Amygdala (tissue), 56 donors: Measurements from ENCODE around the gene PACS2.
"Not testable (repeated sequence)": the region's sequence is repeated elsewhere in the genome, so short reads cannot be mapped to it uniquely, and the experiment has no call there.

Source experiments
- DNase-seq, 56 donors: peaks; one replicate each; lab custom pipeline; 2025; lab: John Stamatoyannopoulos, UW

The PACS2 gene

DNA sequence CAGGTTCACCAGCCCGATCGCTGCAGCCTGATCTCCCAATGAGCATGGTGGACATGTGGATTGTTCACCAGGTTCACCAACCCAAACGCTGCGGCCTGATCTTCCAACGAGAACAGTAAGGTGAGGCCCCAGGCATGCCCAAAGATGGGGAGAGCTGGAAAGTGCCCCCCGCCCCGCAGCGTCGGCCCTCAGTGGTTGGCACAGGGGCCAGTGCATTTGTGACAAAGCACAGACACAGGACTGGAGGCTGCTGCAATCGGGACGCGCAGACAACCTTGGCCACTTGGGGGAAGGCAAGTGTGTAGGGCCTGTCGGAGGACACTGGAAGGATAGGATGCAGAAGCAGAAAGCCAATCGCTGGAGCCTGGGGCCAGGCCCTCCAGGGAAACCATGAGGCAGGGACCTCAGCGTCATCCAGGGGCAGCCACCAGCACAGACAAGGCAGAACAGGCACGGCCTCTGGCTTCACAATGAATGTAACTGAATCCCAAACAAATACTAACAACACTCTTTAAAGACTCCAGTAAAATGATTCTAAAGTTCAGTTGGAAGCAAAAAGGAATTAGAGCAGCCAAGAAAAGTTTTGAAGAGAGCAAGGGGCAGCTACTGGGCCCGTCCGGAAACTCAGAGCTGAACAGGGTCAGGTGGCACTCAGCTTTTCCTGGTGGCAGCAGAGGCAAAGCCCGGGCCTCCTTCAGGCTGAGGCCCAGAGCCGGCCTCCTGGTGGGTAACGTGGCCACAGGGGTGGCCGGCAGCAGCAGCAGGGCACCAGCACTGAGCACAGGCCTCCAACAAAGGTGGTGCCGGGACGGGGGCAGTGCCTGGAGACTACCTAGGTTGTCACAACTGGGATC is 27.1 kb upstream of the PACS2 start:
- DNase-seq, result no peak

DNA sequence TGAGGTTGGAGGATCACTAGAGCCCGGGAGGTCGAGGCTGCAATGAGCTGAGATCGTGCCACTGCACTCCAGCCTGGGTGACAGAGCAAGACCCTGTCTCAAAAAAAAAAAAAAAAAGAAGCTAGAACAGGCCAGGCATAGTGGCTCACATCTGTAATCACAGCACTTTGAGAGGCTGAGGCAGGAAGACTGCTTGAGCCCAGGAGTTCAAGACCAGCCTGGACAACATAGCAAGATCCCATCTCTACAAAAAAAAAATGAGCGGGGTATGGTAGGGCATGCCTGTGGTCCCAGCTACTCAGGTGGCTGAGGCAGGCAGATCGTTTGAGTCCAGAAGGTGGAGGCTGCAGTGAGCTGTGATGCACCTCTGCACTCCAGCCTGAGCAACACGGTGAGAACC is 25.6 kb upstream of the PACS2 start:
- DNase-seq, result not testable (repeated sequence)

DNA sequence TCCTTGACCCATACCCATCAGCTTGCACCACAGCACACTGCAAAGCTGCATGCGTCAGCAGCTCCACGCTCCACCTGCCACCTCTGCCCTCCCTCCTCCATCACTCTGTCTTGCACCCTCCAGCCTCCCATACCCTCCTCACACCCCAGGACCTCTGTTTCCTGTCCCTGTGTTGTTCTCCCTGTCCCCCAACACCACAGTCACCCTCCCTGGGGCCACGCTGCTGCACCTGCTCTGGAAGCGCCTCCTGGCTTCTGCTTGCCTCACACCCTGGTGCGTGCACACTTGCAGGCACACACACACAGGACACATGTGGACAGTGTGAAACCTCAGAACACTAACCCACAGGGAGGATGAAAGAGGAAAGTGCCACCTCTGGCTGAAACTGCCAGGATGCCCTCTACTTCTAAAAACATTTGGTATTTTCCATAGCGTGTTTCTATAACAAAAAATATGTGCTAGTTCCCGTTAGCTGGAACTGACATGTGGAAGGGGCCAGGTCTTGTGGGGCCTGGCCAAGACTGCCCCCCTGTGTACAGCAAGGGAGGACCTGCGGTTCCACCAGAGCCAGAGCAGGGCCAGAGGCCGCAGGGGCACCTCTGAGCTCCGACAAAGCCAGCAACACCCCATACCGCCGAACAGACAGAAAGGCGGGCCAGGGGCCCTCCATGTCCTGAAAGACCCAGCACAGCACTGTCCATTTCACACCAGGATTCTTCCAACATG is 23.8 kb upstream of the PACS2 start:
- no peak for DNase-seq

DNA sequence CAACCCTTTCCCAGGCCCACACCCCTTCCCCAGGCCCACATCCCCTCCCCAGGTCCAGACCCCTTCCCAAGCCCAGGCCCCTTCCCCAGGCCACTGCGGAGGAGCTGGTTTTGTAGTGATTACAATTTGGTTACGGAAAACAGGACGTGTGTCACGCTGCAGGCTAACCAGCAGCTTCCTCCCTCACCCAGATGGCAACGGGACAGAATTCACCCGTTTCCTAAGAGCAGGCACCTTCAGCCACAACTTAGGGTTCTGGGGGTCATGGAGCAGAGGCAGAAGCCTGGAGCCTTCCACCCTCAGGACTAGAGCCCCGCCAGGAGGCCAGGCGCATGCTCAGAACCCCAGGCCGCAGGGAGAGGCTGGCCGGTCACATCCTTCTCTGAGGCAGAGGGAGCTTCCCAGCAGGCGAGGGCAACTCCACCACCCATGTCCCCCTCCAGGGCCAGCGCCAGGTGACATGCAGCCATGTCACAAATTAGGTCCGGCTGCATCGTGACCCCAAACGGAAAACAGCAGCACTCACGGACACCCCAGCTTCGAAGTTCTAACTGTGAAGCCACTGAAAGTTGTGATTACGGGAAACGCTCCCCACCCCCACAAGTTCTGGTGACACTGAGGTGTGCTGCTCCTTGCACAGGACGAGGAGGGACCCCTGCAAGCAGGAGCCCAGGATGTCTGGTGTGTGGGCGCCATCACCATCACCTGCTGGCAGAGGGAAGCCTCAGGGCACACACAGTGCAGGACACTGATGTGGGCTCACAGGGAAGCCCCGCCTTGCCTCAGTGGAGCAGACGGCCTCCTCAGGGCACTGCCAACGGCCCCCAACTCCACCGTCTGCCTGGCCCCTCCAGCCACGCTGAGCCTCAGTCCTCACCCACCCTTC is 21.5 kb upstream of the PACS2 start:
- no peak for DNase-seq

DNA sequence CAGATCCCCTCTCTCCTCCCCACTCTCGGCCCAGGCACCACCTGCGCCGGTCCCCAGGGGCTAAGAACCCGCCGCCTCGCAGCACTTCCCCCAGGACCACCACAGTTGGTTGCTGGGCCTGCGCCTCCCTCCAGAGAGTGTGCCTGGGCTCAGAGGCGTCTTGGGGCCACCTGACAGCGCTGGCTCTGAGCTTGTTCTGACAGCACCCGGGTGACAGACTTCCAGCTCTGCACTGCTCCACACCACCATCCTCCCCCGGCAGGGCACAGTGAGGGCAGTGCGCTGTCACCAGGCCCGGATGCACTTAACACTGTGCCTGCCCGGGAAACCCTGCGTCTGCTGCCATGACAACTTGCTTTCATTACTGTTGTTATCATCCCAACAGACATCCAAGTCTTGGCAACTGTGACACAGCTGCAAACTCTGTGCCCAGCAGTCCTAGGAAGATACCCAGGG is 20.4 kb upstream of the PACS2 start:
- peak in 22 of 56 donors; percentile 18 to 63 (median 44) for DNase-seq

DNA sequence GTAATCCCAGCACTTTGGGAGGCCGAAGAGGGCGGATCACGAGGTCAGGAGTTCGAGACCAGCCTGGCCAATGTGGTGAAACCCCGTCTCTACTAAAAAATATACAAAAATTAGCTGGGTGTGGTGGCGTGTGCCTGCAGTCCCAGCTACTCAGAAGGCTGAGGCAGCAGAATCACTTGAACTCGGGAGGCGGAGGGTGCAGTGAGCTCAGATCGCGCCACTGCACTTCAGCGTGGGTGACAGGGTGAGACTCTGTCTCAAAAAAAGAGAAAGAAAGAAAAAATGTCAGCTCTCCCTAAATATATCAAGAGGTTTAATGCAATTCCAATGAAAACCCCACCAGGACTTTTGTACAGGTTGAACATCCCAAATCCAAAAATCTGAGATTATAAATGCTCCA is 17.2 kb upstream of the PACS2 start:
- DNase-seq, result not testable (repeated sequence)

DNA sequence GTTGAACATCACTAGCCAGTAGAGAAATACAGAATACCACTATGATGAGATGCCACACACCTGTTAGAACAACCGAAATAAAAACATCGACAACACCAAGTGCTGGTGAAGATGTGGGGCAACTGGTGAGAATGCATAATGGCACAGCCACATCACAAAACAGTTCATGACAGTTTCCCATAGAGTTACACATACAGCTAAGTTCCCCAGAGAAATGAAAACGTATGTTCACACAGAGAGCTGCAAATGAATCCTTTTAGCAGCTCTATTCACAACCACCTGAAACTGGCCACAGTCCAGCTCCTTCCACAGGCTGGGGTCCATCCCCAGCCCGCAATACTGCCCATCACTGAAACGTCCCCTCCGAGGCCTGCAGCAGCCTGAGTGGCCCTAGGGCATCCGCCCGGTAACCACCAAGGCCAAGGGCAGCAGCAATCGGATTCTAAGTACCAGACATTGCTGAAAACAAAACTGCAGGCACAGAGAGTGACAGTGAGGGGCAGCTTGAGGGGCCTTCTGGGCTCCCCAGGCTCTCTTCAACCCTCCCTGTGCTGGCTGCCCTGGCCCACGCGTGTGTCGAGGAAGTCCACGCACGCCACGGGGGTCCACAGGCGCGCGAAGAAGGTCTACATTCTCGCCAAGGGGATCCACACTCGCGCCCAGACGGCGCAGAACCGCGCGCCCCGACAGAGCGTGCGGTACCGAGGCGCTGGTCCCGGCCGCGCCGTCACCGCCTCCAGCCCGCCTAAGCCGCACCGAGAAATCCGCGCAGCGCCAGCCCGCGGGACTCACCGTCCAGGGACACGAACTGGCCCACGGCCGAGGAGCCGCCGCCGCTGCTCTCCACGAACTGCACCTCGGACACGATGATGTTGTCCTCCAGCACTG is 14.7 kb upstream of the PACS2 start:
- DNase-seq, result peak in 3 of 56 donors; percentile 31 to 55 (median 40)

DNA sequence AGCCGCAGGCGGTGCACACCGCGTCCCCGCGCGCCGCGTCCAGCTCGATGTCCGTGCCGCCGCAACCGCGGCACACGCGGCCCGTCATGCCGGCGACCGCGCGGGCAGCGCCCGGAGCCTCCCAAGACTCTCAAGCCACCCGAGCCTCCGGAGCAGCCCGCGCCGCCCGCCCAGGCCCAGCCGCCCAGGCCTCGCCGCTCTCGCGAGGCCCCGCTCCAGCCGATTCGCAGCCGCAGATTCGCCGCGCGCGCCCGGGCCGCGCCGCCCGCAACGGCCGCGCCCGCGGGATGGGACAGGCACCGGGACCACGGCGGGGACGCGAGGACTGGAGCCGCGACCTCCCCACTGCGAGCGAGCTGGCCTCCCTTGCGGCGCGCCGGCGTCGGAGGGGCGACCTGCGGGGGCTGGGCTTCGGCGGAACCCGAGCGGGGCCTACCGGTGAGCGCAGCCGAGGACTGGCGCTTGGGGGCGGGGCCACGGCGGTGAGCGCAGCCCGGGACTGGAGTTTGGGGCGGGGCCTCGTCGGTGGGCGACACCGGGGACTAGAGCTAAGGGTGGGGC is 13.9 kb upstream of the PACS2 start, which contains the start of gene BRF1:
BRF1 (minus strand) TSS at position 460 of the 561 bp plus-strand sequence; CDS start at position 88, 372 bp downstream.
- DNase-seq, result peak in 52 of 56 donors; percentile 70 to 97 (median 88)

DNA sequence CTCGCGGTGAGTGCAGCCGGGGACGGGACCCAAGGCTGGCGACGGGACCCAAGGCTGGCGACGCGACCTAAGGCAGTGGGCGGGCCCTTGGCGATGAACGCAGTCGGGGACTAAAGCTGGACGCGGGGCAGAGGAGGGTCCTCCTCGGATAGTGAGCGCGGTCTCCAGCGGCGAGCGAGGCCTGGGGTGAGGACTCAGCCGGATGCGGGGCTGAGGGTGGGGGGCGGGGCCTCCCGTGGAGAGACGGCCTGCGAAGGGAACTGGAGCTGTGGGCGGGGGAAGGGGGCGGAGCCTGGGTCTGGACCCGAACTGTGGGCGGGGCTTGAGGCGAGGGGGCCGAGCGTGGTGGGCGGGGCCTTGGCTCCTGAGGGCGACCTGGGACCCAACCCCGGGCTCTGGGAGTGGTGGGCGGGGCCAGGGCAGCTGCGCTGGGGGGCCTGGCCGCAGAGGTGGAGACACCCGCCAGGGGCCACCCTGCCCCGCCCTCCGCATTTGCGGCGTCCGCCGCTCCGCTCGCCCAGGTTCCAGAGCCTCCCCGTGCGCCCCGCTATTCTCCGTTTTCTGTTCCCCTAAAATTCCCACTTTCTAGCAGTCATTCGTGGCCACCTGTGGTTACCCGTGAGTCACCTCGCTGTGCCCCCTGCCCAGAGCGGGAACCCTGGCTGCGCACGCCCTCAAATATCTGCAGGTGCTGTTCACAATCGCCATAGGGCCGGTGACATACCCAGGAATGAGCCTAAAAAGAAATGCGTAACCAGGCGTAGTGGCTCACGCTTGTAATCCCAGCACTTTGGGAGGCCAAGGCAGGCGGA is 13.2 kb upstream of the PACS2 start:
- peak; percentile 70 to 99 (median 93) for DNase-seq

DNA sequence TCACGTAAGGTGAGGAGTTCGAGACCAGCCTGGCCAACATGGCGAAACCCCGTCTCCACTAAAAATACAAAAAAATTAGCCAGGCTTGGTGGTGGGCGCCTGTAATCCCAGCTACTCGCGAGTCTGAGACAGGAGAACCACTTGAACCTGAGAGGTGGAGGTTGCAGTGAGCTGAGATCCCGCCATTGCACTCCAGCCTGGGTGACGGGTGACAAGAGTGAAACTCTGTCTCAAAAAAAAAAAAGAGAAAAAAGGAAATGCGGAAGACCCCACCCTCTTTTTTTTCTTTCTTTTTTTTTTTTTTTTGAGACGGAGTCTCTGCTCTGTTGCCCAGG is 12.7 kb upstream of the PACS2 start:
- not testable (repeated sequence) for DNase-seq

DNA sequence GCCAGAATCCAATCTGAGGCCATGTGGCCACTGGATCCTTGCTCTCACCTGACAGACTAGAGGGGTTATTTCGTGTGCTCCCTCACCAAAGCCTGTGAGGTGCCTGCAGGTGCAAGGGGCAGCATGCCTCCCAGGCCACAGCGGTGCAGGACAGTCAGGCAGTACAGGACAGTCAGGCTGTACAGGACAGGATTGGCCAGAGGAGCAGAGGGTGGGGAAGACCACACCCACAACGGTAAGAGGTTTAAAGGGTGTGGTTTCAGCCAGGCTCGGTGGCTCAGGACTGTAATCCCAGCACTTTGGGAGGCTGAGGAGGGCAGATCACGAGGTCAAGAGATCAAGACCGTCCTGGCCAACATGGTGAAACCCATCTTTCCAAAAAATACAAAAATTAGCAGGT is 10.6 kb upstream of the PACS2 start:
- DNase-seq, result no peak

DNA sequence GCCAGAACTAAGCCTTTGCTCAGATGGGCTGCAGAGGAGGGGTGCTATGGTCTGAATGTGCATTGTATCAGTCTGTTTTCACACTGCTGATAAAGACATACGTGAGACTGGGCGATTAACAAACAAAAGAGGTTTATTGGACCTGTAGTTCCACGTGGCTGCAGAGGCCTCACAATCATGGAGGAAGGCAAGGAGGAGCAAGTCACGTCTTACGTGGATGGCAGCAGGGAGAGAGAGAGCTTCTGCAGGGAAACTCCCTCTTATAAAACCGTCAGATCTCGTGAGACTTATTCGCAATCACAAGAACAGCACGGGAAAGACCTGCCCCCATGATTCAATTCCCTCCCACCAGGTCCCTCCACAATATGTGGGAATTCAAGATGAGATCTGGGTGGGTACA is 10.0 kb upstream of the PACS2 start:
- DNase-seq, result no peak

DNA sequence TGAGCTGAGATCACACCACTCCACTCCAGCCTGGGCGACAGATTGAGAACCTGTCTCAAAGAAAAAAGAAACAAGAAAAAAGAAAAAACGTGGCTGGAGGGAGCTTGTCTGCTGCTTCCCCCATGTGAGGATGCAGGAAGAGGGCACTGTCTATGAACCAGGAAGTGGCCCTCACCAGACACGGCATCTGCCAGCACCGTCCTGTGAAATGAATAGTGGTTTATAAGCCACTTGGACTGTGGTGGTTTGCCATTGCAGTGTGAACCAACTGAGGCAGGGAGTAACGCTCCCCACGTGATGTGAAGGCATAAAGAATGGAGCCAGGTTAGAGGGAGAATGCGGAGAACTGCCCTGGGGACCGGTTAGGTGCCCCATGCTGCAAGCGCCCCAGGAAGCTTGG is 9.2 kb upstream of the PACS2 start:
- no peak for DNase-seq

DNA sequence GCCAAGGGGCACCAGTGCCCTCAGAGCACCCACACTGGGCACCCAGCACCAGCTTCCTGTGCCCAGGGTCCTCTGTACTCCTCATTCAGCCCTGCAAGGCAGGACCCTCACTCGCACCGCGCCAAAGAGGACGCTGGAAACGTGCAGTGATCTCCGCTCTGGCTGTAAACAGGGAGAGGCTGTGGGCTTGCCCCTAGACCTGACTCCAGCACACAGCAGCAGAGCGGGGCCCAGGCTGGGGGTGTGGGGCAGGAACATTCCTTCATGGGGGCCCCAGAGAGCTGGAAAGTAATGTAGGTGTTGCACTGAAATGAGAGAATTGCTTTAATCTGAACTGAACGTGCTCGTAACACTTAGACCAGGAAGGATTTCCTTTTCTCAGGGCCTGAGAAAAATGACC is 8.8 kb upstream of the PACS2 start:
- no peak for DNase-seq

DNA sequence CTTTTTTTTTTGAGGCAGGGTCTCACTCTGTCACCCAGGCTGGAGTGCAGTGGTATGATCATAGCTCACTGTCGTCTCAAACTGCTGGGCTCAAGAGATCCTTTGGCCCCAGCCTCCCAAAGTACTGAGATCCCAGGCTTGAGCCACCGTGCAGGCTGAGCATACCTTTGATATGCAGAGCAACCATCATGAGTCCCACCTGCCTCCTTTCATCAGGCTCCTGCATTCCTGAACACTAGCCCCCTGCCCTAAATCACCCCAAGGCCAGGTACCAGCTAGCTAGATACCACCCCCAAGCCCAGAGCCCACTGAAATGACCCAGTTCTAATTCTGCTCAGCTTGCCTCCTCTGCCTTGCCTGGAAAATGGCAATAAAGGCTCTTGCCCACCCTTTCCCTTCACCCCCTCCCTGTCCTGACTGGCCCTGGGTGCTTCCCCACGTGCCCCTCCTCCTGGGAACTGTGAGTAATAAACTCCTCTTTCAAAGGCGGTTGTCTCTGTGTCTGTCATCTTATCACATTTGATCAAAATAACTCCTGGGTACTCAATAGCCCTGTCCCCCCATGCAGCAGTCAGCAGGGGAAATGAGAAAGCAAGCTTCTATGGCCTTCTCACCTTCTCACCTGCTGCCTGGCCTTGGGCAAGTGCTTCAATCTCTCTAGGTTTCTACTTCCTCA is 7.4 kb upstream of the PACS2 start:
- DNase-seq, result no peak

DNA sequence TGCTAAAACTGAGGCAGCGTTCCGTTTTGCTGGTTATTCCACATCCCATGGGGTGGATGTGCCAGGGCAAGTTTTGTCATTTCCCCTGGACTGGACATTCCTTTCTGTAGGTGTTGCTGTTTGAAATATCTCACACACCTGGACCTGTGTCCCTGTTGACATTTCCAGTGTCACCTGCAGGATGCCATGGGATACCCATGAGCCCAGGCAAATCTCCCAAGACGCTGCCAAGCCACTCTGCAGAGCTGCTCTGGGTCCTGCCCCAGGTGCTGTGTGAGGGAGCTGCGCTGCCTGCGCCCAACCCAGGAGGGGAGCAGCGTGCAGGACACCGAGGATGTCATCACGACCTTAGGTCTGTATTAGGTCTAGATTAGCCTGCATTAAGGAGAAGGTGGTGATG is 5.2 kb upstream of the PACS2 start:
- no peak for DNase-seq

DNA sequence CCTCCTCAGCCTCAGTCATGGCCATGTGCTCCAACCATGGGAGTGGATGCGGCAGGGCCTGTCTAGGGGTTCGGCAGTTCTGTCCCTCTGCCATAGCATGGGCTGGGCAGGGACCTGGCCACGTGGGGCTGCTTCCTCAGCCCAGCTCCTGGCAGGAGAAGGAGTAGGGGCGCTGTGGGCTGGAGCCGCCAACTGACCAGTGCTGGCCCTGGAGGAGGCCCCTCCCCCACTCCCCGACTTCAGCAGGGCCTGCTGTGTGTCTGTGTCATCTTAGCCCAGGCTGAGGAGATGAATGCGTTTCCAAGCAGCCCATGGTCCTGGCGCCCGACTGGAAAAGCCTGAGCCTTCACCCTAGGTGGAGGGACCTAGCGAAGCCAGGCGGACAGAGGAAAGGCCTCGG is 2.7 kb upstream of the PACS2 start:
- DNase-seq, result peak in 3 of 56 donors; percentile 24 to 41 (median 37)

DNA sequence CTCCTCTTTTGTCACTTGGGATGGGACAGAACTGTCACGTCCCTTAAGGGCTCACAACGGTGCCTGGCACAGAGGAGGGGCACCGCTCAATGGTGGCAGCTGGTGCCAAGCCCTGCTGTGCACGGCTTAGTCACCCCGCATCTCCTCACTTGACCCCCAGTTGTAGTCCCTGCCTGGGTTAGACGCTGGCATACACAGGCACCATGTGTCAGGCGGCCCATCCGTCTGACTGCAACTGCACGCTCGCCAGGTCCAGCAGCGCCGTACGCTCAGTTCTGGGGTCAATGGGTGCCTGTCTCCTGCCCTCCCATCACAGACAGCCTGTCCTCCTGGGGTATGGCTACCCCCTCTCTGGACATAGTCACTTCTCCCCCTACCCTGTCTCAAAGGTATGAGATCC is 1.6 kb upstream of the PACS2 start:
- DNase-seq, result peak in 41 of 56 donors; percentile 35 to 86 (median 66)
